ENCODE data around the gene ORC3. TPM values are rescaled to one million over a fixed set of nuclear protein-coding genes. Genes with fewer than 3 reads are reported as not detected.
A peak's percentile ranks its signal among the peaks of the same experiment; 100 is the strongest.

The ORC3 gene
- total RNA-seq, 8 experiments from 2014 or later = 31.5 to 41.3 (median 36.0) TPM

DNA sequence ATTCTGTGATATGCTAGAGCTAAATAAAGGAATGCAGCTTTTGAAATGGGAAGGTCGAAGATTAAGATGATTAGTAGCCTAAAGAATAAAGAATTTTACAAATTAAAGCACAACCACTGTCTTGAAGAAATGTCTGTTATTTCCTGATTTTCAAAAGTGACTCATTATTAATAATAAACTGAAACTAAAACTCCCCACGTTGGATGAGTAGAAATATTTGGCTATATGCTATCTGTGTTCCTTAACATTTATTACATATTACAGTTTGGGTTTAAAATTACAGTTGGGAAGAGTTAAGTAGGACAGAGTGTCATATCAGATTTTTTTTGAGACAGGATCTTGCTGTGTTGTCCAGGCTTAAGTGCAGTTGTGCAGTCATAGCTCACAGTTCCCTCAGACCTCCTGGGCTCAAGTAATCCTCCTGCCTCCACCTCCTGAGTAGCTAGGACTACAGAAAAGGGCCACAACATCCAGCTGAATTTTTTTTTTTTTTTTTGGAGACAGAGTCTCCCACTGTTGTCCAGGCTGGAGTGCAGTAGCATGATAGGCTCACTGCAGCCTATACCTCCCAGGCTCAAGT, 65.0 kb downstream of the ORC3 start:
- in situ Hi-C loops (cut with MboI; ENCODE audit: low pct_unique_long_range_greater_than_20kb in 2 of 9, low sequenced_read_pairs in 9 of 9, unreplicated experiment in 9 of 9) = no loop called here
- Histone ChIP-seq H3K27ac (no peak overlapping the region), H3K4me3 (no peak overlapping the region), H3K4me1 (replicated peaks in 1 of 2) (peaks cover 0 to 7% of the 10 kb centered on the region in 2 donors)
- no peak for ATAC-seq (replicated peaks in 6 of 8)
- 38 to 100% (median 90%) methylated on average over 1 to 2 of the region's 2 CpGs for WGBS, 10 experiments

DNA sequence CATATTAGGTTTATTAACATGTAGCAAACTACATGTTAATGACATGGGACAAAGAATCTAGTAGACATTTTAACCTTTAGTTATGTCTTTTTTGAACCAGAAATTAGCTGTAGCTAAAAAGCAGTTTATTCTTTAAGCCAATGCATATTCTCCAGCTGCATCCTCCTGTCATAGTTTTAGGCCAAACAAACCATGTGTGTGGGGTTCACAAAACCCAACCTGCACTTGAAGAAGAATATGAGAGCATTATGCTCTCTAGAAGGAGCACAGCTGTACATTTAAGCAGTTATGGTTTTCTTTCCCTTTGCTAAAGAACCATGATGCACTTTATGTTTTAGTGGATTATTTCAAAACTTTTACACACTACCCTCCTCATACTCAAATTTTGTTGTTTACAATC, 65.9 kb downstream of the ORC3 start:
- in situ Hi-C loops (cut with MboI; ENCODE audit: low pct_unique_long_range_greater_than_20kb in 2 of 9, low sequenced_read_pairs in 9 of 9, unreplicated experiment in 9 of 9) = no loop called here
- ATAC-seq (replicated peaks in 6 of 8) = no peak
- H3K4me1 ChIP-seq (replicated peaks in 1 of 2) = peaks cover 0 to 7% of the 10 kb centered on the region in 2 donors
- H3K4me3 ChIP-seq = no peak overlapping the region
- H3K27ac ChIP-seq = no peak overlapping the region

DNA sequence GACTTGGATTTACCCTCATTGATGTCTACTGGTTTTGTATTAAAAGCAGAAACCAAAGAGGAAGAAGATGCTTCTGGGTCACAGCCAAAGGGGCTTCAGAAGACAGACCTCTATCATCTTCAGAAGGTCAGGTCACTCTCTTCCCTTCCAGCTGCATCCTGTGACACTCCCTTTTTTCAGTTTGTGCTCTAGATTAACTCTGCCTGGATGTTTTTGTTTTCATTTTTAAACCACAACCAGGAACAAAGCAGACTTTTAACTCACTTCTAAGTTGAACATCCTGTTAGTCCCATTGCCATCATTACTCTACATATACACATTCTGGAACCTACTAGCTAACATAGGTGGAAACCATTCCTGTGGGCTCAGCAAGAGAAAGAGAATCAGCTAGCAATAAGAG, 66.9 kb downstream of the ORC3 start:
- H3K27ac ChIP-seq = no peak overlapping the region
- H3K4me3 ChIP-seq = no peak overlapping the region
- in situ Hi-C loops (cut with MboI; ENCODE audit: low pct_unique_long_range_greater_than_20kb in 2 of 9, low sequenced_read_pairs in 9 of 9, unreplicated experiment in 9 of 9) = no loop called here
- ATAC-seq (replicated peaks in 6 of 8) = no peak
- H3K4me1 ChIP-seq (replicated peaks in 1 of 2) = peaks cover 0 to 7% of the 10 kb centered on the region in 2 donors

DNA sequence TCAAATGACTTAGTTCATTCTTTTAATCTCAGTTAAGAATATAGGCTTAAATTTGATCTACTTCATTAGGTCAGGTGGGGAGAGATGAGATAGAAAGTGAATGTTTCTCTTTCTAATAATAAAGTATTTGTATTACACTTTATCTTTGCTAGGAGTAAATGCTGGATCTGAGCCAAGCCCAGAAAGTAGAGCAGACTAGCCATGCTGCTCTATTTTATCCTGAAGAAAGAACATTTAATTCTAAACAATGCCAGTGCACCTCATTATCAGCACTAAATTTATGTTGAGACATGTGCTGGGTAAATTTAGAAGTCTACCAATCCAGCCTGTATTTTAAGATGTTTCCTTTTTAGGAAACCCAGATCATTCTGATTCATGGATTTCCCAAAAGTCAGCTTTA, 68.6 kb downstream of the ORC3 start:
- H3K27ac ChIP-seq = no peak overlapping the region
- in situ Hi-C loops (cut with MboI; ENCODE audit: low pct_unique_long_range_greater_than_20kb in 2 of 9, low sequenced_read_pairs in 9 of 9, unreplicated experiment in 9 of 9) = no loop called here
- peaks cover 0 to 5% of the 10 kb centered on the region in 2 donors for H3K4me1 ChIP-seq (replicated peaks in 1 of 2)
- no peak overlapping the region for H3K4me3 ChIP-seq
- no peak for ATAC-seq (replicated peaks in 6 of 8)

DNA sequence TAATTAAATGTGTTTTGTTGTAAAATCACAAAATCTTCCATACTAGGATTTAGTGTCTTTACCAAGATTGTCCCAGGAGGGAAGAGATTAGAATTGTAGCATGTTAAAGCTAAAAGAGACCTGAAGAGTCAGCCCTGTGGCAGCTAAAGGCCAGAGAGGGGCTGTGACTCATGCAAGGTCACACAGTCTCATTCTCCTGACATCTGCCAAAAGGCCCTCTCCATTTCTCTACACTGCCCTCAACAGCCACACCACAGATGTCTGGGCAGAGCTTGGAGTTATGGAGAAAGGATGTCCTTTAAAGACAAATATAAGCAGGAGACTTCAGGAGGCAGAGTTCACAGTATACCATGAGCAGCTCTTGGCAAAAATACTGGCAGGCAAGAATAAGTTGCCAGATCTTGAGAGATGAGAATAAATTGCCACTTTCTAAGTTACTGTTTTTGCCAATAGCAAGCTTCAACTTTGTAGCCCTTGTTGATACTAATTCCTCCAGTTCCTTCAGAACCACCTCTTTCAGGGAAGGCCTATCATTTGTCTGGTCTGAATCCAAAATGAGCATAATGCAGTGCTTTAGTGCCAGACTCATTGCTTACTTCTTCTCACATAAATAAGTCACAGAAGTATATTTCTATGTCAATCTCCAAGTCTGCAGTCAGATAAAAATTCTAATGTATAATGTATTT, 70.4 kb downstream of the ORC3 start:
- H3K27ac ChIP-seq = no peak overlapping the region
- no peak overlapping the region for H3K4me3 ChIP-seq
- H3K4me1 ChIP-seq (replicated peaks in 1 of 2) = no peaks in the 10 kb centered on the region
- ATAC-seq (replicated peaks in 6 of 8) = peak in 2 of 8 experiments; percentile 92 to 96
- in situ Hi-C loops (cut with MboI; ENCODE audit: low pct_unique_long_range_greater_than_20kb in 2 of 9, low sequenced_read_pairs in 9 of 9, unreplicated experiment in 9 of 9) = no loop called here

DNA sequence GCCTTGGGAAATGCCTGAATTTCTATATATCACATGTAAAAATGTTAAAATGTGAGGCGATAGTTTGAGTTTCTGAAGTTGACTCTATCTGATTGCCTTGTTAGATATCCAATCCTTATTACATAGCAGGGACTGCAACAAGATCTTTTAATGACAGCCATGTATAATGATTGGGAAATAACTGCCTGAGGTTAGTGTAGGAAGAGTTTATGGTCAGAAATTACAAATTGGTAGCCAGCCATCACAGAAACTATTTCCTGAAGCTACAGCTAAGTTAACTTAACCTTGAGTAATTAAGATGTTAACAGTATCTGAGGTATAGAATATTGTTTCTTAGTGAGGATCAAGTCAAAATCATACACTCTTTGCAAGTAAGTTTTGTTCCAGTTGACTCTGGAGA, 71.1 kb downstream of the ORC3 start:
- no peak overlapping the region for H3K27ac ChIP-seq
- no peak for ATAC-seq (replicated peaks in 6 of 8)
- 13 to 100% (median 100%) methylated on average over 1 of the region's 1 CpG; no CpG with 5 or more reads in 3 of the 10 experiments for WGBS, 10 experiments
- no peaks in the 10 kb centered on the region for H3K4me1 ChIP-seq (replicated peaks in 1 of 2)
- H3K4me3 ChIP-seq = no peak overlapping the region
- in situ Hi-C loops (cut with MboI; ENCODE audit: low pct_unique_long_range_greater_than_20kb in 2 of 9, low sequenced_read_pairs in 9 of 9, unreplicated experiment in 9 of 9) = no loop called here

DNA sequence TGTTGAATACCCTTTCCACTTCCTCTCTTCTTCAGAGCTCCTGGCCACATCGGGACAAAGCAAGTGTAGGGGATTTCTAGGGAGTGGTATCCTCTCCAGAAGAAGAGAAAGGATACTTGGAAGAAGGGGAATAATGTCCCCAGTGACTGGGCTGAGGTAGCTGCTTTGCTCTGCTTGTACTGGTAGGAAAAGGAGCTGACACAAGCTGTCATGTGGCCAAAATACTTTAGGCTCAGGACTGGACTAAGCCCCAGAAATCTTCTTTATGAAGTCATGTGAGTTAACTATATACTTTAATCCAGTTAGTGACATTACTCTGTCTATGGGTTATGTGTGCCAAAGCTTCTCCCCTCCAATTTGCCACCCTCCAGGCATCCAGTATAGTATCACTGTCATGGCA, 71.6 kb downstream of the ORC3 start:
- no peak overlapping the region for H3K27ac ChIP-seq
- WGBS, 10 experiments = 100% methylated on average over 1 of the region's 1 CpG; no CpG with 5 or more reads in 6 of the 10 experiments
- in situ Hi-C loops (cut with MboI; ENCODE audit: low pct_unique_long_range_greater_than_20kb in 2 of 9, low sequenced_read_pairs in 9 of 9, unreplicated experiment in 9 of 9) = no loop called here
- no peak for ATAC-seq (replicated peaks in 6 of 8)
- H3K4me3 ChIP-seq = no peak overlapping the region
- H3K4me1 ChIP-seq (replicated peaks in 1 of 2) = no peaks in the 10 kb centered on the region

DNA sequence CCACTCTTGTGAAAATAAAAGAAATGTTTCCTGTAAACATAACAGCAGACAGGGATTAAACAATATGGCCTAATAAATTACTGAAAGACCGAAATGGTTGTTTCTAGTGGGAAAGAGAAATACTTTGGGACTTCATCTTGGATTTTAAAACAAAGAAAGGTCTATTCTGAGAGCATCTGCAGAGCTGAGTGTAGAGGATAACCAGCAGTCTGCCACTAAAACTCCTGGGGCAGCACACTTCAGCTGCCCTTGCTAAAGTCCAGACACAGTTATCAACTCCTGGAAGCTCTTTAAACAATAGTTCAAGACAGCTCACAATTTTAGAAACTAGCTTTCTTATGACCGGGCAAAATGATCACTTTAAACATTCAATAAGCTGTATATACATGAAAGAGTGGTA, 73.5 kb downstream of the ORC3 start:
- no peak for ATAC-seq (replicated peaks in 6 of 8)
- WGBS, 10 experiments = 63 to 100% (median 92%) methylated on average over 1 to 2 of the region's 2 CpGs; no CpG with 5 or more reads in 1 of the 10 experiments
- in situ Hi-C loops (cut with MboI; ENCODE audit: low pct_unique_long_range_greater_than_20kb in 2 of 9, low sequenced_read_pairs in 9 of 9, unreplicated experiment in 9 of 9) = no loop called here
- Histone ChIP-seq H3K4me1 (replicated peaks in 1 of 2) (no peaks in the 10 kb centered on the region), H3K27ac (no peak overlapping the region), H3K4me3 (no peak overlapping the region)

DNA sequence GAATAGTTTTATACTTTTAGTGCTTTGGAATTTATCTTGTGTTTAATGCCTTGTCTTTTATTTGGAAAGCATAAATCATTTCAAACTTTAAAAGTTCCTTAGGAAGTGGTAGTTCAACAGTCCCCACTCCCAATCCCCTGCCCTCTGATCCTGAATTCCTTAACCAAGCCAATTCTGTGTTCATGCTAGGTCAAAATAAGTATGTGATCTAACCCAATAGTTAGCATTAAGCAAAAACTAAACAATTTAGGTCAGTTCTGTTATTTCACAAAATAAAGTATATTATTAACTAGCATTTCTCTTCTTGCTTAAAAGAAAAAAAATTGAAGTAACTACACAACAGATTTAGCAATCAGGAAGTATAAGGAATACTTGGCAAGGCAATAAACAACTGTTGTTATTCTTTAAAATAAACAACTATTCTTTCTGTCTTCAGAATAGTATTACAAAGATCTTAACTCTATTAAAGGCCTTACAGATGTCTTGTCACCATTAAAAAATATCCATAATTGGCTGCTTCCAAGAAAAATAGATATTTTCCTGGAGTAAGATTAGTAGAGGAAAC, 75.1 kb downstream of the ORC3 start:
- no peak for ATAC-seq (replicated peaks in 6 of 8)
- in situ Hi-C loops (cut with MboI; ENCODE audit: low pct_unique_long_range_greater_than_20kb in 2 of 9, low sequenced_read_pairs in 9 of 9, unreplicated experiment in 9 of 9) = no loop called here
- H3K4me1 ChIP-seq (replicated peaks in 1 of 2) = no peaks in the 10 kb centered on the region
- H3K4me3 ChIP-seq = no peak overlapping the region
- H3K27ac ChIP-seq = no peak overlapping the region

DNA sequence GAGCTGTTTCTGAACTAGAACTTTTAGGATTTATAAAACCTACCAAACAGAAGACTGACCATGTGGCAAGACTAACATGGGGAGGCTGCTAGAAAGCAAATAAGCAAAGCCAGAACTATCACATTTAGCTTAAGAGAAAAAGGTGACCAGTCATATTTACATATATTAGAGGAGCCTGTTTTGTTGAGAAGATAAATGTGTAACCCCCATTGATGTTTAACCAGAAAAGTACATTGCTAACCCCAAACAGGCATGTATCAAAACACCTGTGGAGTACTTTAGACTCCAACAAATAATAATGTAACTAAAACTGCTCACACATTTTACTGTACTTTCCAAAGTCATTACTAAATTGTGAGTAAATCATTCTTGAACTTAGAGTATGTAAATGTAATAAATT, 77.1 kb downstream of the ORC3 start:
- no peaks in the 10 kb centered on the region for H3K4me1 ChIP-seq (replicated peaks in 1 of 2)
- no peak overlapping the region for H3K27ac ChIP-seq
- ATAC-seq (replicated peaks in 6 of 8) = no peak
- no peak overlapping the region for H3K4me3 ChIP-seq
- in situ Hi-C loops (cut with MboI; ENCODE audit: low pct_unique_long_range_greater_than_20kb in 2 of 9, low sequenced_read_pairs in 9 of 9, unreplicated experiment in 9 of 9) = no loop called here

DNA sequence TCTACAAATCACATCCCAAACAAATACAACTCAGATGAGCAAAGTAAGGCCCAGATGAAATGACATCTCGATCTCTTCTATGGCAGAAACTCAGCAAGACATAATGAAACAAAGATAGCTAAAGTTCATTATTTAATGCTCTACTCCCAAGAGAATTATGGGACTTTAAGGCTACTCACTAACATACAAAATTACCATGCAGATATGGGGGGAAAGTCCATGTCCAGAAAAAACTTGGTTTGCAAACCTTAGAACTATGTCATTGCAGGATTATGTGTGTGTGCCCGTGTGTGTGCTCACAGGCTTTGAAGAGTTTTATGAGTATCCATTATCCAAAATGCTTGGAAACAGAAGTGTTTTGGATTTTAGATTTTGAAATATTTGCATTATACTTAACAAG, 78.1 kb downstream of the ORC3 start:
- Histone ChIP-seq H3K4me1 (replicated peaks in 1 of 2) (no peaks in the 10 kb centered on the region), H3K4me3 (no peak overlapping the region), H3K27ac (no peak overlapping the region)
- WGBS, 10 experiments = 71 to 100% (median 100%) methylated on average over 1 to 2 of the region's 2 CpGs; no CpG with 5 or more reads in 3 of the 10 experiments
- in situ Hi-C loops (cut with MboI; ENCODE audit: low pct_unique_long_range_greater_than_20kb in 2 of 9, low sequenced_read_pairs in 9 of 9, unreplicated experiment in 9 of 9) = no loop called here
- ATAC-seq (replicated peaks in 6 of 8) = no peak

DNA sequence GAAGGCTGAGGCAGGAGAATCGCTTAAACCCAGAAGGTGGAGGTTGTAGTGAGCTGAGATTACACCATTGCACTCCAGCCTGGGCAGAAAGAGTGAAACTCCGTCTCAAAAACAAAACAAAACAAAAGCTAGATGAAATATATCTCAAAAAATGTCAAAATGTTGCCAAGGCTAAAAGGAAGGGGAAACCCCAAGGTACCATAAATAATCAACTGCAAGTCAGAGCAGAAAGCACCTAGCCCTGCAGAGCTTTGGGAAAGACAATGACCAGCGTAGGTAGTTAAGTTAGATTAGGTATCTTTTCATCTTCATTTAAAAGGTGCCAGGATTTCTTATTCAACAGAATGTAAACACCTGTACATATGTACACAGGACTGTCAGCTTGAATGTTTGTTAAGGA, 79.1 kb downstream of the ORC3 start:
- in situ Hi-C loops (cut with MboI; ENCODE audit: low pct_unique_long_range_greater_than_20kb in 2 of 9, low sequenced_read_pairs in 9 of 9, unreplicated experiment in 9 of 9) = no loop called here
- H3K4me3 ChIP-seq = no peak overlapping the region
- ATAC-seq (replicated peaks in 6 of 8) = no peak
- no peaks in the 10 kb centered on the region for H3K4me1 ChIP-seq (replicated peaks in 1 of 2)
- WGBS, 10 experiments = 78 to 100% (median 96%) methylated on average over 1 to 3 of the region's 3 CpGs; no CpG with 5 or more reads in 3 of the 10 experiments
- H3K27ac ChIP-seq = no peak overlapping the region

DNA sequence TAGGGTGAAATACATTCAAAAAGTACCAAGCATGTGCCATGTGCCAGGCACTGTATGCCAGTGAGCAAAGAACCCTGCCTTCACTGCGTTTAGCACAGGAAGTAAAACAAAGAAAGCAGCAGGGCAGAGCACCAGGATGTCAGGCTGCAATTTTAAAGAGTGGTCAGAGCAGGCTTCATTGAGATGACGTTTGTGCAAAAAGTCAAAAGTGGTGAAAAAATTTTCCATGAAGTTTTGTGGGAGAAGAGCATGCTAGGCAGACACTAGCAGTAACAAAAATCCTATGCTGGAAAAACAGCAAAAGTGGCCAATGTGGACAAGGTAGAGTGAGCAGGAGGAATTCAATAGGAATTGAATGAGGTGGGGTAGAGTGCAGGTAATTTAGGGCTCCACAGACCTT, 80.8 kb downstream of the ORC3 start:
- in situ Hi-C loops (cut with MboI; ENCODE audit: low pct_unique_long_range_greater_than_20kb in 2 of 9, low sequenced_read_pairs in 9 of 9, unreplicated experiment in 9 of 9) = no loop called here
- no peak overlapping the region for H3K27ac ChIP-seq
- no peak overlapping the region for H3K4me3 ChIP-seq
- 13 to 100% (median 65%) methylated on average over 1 to 2 of the region's 2 CpGs; no CpG with 5 or more reads in 1 of the 10 experiments for WGBS, 10 experiments
- ATAC-seq (replicated peaks in 6 of 8) = no peak
- H3K4me1 ChIP-seq (replicated peaks in 1 of 2) = no peaks in the 10 kb centered on the region

DNA sequence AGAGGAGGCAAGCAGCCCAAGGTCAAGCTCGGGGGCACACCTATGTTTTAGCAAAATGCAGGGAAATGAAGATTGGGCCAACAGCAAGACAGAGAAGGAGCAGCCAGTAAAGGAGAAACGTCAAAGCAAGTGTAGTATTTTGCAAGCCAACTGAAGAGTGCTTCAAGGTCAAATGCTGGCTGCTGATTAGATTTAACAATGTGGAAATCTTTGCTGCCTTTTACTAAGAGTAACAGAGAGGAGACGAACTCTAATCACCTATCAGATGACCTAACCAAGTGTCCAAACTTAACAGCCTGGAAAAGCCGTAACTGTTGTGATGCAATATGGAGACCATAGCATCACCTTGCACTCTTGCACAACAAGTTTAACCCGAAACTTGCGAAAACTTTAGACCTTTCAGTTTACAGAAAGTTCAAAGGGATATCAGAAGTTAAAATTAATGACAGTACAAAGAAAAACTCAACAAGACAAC, 81.7 kb downstream of the ORC3 start:
- H3K27ac ChIP-seq = no peak overlapping the region
- in situ Hi-C loops (cut with MboI; ENCODE audit: low pct_unique_long_range_greater_than_20kb in 2 of 9, low sequenced_read_pairs in 9 of 9, unreplicated experiment in 9 of 9) = no loop called here
- WGBS, 10 experiments = 71 to 100% (median 91%) methylated on average over 2 to 6 of the region's 6 CpGs

More for the DNA sequence above, 81.7 kb downstream of the ORC3 start:
- Histone ChIP-seq H3K4me3 (no peak overlapping the region), H3K4me1 (replicated peaks in 1 of 2) (no peaks in the 10 kb centered on the region)
- ATAC-seq (replicated peaks in 6 of 8) = no peak

All from motor neuron (in vitro differentiated cells).